ENCODE results near the gene ITGA1.
"Not testable (repeated sequence)": the region's sequence is repeated elsewhere in the genome, so short reads cannot be mapped to it uniquely, and the experiment has no call there.

ITGA1 gene

GRCh38 chr5:52909192-52909591 is 121.5 kb downstream of the ITGA1 start:
- no peak for DNase-seq

- no peak for DNase-seq
Measured at GRCh38 chr5:52910071-52910470, 122.4 kb downstream of the ITGA1 start.

- DNase-seq, result peak; percentile 12
Measured at GRCh38 chr5:52915176-52915875, 127.6 kb downstream of the ITGA1 start.

GRCh38 chr5:52920929-52921328 is 133.2 kb downstream of the ITGA1 start:
- no peak for DNase-seq

GRCh38 chr5:52922384-52922783 is 134.7 kb downstream of the ITGA1 start:
- no peak for DNase-seq

GRCh38 chr5:52924456-52924855 is 136.7 kb downstream of the ITGA1 start:
- DNase-seq, result no peak

GRCh38 chr5:52925001-52925400 is 137.3 kb downstream of the ITGA1 start:
- DNase-seq, result no peak

GRCh38 chr5:52928689-52929088 is 141.0 kb downstream of the ITGA1 start:
- no peak for DNase-seq

GRCh38 chr5:52938226-52938625 is 150.5 kb downstream of the ITGA1 start:
- no peak for DNase-seq

- no peak for DNase-seq
Measured at GRCh38 chr5:52943285-52943684, 155.6 kb downstream of the ITGA1 start.

GRCh38 chr5:52943808-52944207 is 156.1 kb downstream of the ITGA1 start:
- DNase-seq, result no peak

GRCh38 chr5:52945040-52945439 is 157.3 kb downstream of the ITGA1 start:
- DNase-seq, result no peak

- DNase-seq, result no peak
Measured at GRCh38 chr5:52947208-52947607, 159.5 kb downstream of the ITGA1 start.

GRCh38 chr5:52947851-52948250 is 160.1 kb downstream of the ITGA1 start:
- no peak for DNase-seq

- peak; percentile 25 for DNase-seq
Measured at GRCh38 chr5:52948418-52949076, 160.8 kb downstream of the ITGA1 start.

GRCh38 chr5:52950686-52951085 is 163.0 kb downstream of the ITGA1 start:
- DNase-seq, result no peak

GRCh38 chr5:52952483-52952882 is 164.8 kb downstream of the ITGA1 start:
- DNase-seq, result no peak

- DNase-seq, result no peak
Measured at GRCh38 chr5:52956014-52956413, 168.3 kb downstream of the ITGA1 start.

GRCh38 chr5:52956915-52957747 is 169.4 kb downstream of the ITGA1 start:
- DNase-seq, result no peak

GRCh38 chr5:52961274-52961681 is 173.6 kb downstream of the ITGA1 start:
- no peak for DNase-seq

GRCh38 chr5:52963636-52964035 is 175.9 kb downstream of the ITGA1 start:
- no peak for DNase-seq

GRCh38 chr5:52964138-52964537 is 176.4 kb downstream of the ITGA1 start:
- no peak for DNase-seq

GRCh38 chr5:52976157-52976556 is 188.4 kb downstream of the ITGA1 start:
- not testable (repeated sequence) for DNase-seq

All from activated CD4-positive, alpha-beta T cell treated with anti-CD3 and anti-CD28 coated beads for 1 hour (primary cell).